Dedifferentiated amniotic fluid mesenchymal stem cell (primary cell): ENCODE data around the gene PDHA2.
"Not testable (repeated sequence)": the region's sequence is repeated elsewhere in the genome, so short reads cannot be mapped to it uniquely, and the experiment has no call there.

ENCODE experiments used
- DNase-seq: peaks from one replicate; pipeline ENCODE4 v3.0.0-alpha.2; 2016; ENCODE audit errors: extremely low spot score

The PDHA2 gene

DNA sequence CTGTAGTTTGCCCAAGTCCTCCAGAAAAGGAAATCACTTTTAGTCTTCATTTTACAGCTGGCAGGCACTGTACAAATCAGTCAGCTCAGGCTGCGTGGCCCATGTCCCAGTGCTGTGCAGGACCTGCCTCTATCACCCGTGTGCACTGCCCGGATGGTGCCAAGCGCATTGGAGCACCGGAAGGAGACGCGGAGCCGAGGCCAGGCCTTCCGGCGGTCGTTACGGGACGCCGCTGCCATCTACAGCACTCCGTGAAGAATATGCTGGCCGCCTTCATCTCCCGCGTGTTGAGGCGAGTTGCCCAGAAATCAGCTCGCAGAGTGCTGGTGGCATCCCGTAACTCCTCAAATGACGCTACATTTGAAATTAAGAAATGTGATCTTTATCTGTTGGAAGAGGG lies at the start of gene PDHA2:
TSS of gene PDHA2 (plus strand) at position 203 of the 400 bp plus-strand sequence. CDS start at position 261, 58 bp downstream.
- DNase-seq = no peak

DNA sequence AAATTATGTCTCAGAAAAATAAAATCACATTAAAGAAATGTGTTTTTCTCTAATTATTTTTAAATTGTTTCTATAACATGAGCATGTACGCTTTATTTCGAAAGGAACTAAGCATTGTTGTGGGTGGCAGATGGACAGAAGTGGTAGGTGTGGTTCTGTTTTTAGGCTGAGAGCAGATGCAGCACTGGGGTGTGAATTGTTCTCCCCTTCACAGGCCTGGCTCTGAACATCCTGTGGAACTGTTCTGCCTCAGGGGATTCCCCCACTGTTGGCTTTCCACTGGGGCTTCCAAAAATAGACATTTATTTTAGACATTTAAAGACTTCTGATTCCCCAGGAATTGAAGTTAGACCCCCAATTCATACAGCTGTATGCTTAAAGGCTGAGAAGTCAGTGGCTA lies 41.9 kb upstream of the PDHA2 start:
- no peak for DNase-seq

DNA sequence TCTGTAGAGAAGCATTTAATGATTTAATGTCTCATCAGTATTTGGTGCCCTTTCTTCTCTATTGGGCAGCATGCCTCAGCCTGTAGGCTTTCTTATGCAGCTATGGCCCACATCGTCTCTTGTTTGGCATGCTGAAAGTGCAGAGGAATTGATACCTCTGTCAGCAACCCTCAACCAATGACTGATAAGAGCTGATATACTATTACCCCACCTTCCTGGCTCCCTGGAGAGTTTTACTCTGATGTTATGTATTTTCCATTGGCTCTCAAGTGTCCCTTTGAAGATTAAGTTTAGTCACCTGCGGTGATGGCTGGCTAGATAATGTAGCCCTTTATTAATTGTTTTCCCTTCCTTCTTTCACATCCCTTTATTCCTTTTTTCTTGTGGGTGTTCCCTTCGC lies 41.2 kb upstream of the PDHA2 start:
- no peak for DNase-seq

- no peak for DNase-seq
Measured at GRCh38 chr4:95821867-95822266, 18.0 kb upstream of the PDHA2 start.

DNA sequence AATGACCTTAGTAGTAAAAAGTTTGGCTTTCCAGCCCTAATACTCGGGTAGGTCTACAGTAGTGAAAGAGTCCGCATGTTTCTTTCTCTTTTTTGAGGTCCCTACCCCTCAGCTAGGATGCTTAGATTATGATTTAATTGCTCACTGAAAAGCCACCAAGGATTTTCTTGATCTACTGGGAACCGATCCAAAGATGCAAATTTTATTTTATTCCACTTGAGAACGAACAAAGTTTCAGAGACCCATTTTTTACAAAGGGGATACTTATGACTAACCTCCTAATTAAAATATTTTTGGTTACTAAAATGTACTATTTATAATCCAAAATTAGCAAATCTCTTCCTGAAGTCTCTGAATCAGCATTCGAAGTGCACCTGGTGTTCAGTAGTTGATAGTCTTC lies 14.3 kb upstream of the PDHA2 start:
- no peak for DNase-seq

DNA sequence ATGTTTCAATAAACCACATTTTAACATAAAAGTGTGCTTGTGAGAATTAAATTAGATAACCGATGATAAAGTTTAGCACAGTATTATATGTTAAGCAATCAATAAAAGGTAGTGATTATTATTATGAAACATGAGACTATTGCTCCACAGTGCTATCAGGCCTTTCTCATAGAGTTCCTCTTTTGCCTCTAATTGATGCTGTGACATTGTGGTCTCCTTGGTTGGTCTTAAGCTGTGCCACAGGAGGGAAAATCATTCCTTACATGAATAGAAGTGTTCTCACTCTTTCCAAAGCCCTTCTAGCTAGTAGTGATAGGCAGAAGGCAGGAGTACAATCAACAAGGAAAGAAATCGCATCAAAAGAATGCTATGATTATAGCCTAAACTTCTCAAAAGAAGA lies 9.2 kb upstream of the PDHA2 start:
- DNase-seq = no peak

GRCh38 chr4:95831166-95831565 lies 8.7 kb upstream of the PDHA2 start:
- no peak for DNase-seq

- no peak for DNase-seq
Measured at GRCh38 chr4:95833711-95834194, 6.1 kb upstream of the PDHA2 start.

GRCh38 chr4:95835672-95836071 lies 4.2 kb upstream of the PDHA2 start:
- DNase-seq = no peak

GRCh38 chr4:95838192-95838591 lies 1.7 kb upstream of the PDHA2 start:
- DNase-seq = no peak

DNA sequence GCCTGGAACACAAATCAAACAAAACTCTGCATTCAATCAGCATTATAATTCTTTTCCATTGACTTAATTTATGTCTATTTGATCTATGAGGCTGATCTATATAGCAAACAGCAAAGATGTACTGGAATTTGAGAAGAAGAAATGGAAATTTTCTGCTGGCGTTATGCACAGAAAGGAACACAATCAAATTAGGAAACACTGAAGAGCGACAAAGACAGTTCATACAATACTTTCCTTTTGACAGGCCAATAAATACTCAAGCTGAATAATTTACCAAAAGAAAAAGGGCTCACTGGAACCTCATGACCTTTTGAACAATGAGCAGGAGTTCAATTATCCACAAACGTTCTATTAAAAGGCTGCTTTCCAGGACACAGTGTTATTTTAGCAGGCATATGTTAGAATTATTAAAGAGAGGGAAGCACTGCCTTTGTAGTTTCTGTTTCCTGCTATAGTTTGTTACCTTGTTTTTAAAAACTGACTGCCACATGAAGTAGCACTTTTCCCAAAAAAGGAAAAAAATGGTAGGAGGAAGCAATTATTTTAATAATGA lies 8.1 kb downstream of the PDHA2 start:
- DNase-seq = no peak

DNA sequence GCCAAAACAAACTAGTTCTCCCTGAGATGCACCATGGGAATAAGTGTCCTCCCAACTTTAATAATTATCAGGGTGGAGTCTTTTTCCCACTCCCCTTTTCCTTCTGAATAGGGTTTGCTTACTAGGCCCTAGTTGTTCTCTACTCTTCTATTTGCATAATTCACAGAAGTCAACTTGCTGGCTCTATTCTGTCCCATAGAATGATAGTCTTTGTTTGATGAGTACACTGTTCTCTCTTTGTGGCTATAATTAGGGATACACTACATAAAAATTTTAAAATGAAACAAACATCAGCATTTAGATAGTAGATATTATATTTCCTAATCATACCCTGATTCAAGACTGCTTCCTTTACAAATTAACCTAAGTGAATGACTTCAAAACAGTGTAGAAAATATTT lies 10.3 kb downstream of the PDHA2 start:
- DNase-seq = no peak

- peak; percentile 15 for DNase-seq
Measured at GRCh38 chr4:95857761-95858160, 17.9 kb downstream of the PDHA2 start.

- DNase-seq = no peak
Measured at GRCh38 chr4:95867919-95868318, 28.0 kb downstream of the PDHA2 start.

DNA sequence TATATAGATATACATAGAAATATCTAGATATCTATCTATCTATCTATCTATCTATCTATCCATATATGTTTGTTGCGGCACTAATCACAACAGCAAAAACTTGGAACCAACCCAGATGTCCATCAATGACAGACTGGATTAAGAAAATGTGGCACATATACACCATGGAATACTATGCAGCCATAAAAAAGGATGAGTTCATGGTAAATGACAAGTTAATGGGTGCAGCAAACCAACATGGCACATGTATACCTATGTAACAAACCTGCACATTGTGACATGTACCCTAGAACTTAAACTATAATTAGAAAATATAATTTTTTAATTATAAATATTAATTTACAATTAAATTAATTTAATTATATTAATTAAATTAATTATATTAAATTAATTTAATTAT lies 29.5 kb downstream of the PDHA2 start:
- DNase-seq = not testable (repeated sequence)

DNA sequence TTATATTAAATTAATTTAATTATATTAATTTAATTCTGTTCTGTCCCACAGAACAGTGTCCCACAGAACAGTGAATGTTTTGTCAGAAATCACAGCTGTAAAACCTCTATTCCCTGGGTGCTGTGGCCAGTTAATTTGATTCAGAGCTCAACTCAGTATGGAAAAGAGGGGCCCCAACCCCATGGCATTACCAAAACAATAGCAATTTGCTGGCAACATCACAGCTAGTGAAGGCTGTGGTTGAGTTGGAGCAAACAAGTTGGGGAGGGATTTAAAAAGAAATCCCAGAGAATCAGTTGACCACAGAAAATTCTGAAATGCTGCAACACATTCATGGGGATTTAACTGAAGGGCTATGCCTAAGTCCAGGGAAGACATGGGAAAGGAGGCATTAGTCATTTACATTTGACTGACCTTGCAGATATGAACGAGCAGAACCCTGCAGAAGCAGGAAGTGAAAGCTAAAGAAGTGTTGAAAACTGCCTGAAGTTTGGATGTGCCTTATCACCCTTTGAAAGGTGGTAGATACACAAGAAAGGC lies 30.1 kb downstream of the PDHA2 start:
- DNase-seq = no peak

DNA sequence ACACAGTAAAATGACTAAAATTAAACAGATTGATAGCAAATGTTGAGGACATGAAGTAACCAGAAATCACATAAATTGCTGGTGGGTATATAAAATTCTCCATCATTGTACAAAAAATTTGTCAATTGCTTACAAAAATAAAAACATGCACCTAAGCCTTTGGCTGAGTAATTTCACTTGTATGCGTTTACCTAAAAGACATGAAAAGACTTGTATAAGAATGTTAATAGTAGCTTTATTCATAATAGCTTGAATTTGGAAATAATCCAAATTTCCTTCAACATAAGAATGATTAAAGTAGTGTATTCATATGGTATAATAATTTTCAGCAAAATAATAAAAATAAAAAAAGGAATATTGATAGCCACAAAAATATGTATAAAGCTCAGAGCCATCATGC lies 37.7 kb downstream of the PDHA2 start:
- DNase-seq = no peak

GRCh38 chr4:95887551-95887950 lies 47.7 kb downstream of the PDHA2 start:
- DNase-seq = no peak

DNA sequence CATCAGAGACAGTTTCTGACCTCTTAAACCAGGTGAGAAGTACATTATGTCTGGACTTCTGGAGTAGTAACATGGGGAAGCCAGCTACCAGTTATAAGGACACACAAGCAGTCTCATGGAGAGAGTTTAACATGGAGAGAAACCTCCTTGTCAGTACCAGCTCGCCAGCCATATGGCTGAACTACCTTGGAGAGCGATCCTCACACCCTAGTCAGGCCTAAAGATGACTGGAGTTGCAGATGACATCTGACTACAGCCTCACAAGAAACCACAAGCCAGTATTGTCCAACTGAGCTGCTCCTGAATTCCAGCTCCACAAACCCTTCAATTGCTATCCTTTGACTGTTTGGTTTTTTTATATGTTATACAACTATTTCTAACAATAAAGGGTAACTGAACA lies 49.8 kb downstream of the PDHA2 start:
- DNase-seq = no peak
